Fibroblast of skin of abdomen (primary cell): ENCODE results near the gene BRWD1.

ENCODE experiments used
- DNase-seq: peaks from one replicate; pipeline ENCODE4 v3.0.0-alpha.2; 2013

Gene BRWD1

DNA sequence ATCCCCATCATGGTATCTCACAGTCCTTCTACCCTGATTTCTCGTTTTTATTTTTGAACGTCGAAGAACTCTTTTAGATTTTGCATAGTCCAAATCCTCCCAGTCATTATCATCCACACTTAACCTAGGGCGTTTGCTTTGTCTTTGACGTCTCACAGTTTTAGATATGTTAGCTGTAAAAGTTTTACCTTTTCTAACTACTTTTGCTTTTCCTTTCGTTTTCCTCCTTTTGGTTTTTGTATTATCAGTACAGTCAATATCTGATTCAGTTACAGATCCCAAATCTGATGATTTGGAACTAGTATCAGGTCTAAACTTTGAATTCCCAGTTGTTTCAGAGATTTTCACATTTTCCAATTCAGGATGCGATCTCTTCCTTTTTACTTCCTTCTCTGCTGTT, 117.1 kb downstream of the BRWD1 start:
- no peak for DNase-seq

- DNase-seq = no peak
These were observed 120.1 kb downstream of the BRWD1 start for GRCh38 chr21:39193380-39193779.

DNA sequence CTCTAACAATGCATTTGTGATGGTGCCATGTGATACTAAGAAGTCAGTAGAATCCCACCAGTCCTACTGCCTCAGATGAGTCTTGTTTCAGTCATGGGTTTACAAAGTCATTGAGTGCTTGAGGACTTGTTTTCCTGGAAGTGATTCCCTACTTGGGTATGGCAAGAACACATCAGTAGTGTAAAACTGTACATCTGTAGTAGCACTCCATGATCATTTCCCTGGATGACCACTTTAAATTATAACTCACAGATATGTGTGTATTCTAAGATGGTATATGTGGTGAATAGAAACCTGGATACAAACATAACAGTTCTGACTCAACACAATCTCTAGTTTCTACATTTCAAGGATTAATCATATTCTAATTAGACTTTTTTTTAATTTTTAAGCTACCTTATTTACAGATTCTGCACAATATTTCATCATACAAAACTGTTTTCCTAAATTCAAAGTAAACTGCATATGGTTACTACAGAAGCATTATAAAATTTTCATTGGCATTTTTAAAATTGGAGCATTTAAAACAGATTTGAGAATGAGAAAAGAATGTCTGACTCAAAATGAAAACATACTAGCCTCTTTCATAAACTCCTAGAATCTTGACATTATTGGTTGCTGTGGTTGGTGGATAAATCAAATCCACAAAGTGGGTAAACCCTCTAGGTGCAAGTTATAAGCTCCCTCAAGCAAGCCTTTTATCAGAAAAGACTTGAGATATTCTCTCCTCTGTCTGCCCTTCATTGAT, 123.4 kb downstream of the BRWD1 start:
- DNase-seq = peak; percentile 52

DNA sequence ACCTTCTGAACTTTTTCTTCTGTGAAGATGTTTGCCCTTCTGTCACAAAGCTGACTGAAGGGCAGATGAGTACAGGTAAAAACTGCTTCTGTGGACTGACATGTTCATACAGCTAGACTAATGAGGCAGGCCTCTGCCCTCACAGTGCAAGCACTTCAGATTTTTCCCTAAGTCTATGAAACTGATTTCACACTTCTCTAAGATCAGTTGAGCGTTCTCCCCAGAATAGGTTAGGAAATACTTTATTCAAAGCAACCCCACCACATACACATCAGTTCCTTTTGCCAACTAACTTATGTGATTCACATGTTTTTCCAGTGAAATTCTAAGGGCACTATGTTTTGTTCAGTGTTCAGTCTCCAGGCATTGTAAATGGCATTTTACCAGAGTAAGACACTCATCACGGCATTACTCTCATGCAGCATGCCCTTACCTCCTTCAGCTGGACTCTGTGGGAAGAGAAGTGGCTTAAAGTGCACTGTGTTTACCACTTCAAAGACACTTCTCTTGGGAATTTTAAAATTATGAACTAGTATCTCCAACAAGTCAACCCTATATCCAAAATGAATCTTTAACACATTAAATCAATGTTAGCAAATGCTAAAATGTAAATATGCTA, 124.8 kb downstream of the BRWD1 start:
- DNase-seq = no peak

- DNase-seq = no peak
These were observed 126.3 kb downstream of the BRWD1 start for GRCh38 chr21:39187141-39187540.

- no peak for DNase-seq
These were observed 126.8 kb downstream of the BRWD1 start for GRCh38 chr21:39186676-39187075.

GRCh38 chr21:39185157-39185556, 128.3 kb downstream of the BRWD1 start:
- DNase-seq = no peak

GRCh38 chr21:39184050-39184980, 129.1 kb downstream of the BRWD1 start:
- DNase-seq = no peak

- peak; percentile 94 for DNase-seq
These were observed 130.0 kb downstream of the BRWD1 start, which contains the start of gene PSMG1 for GRCh38 chr21:39183272-39184049. PSMG1 (minus strand) TSS chr21:39183451; CDS start chr21:39183385, 66 bp downstream.

- DNase-seq = no peak
These were observed 130.8 kb downstream of the BRWD1 start for GRCh38 chr21:39182484-39183271.

GRCh38 chr21:39182016-39182415, 131.4 kb downstream of the BRWD1 start:
- DNase-seq = no peak

DNA sequence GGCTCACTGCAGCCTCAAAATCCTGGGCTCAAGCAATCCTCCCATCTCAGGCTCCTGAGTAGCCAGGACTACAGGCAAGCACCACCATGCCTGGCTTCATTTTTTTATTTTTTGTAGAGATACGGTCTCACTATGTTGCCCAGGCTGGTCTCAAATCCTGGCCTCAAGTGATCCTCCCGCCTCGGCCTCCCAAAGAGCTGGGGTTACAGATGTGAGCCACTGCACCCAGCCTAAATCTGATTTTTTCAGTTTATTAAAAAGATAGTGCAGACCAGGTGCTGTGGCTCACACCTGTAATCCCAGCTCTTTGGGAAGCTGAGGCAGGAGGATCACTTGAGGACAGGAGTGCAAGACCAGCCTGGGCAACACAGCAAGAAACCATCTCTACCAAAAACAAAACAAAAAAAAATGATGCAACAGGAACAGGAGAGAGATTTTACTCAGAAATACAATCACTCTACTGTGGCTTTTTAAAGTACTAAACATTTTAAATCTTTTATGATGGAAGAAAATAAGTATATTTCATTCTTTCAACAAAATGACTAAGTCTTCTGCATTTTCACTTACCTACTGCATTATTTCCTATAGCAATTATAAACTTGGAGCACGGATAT, 132.1 kb downstream of the BRWD1 start:
- DNase-seq = no peak

GRCh38 chr21:39180429-39181019, 132.9 kb downstream of the BRWD1 start:
- no peak for DNase-seq

GRCh38 chr21:39178421-39178820, 135.0 kb downstream of the BRWD1 start:
- DNase-seq = no peak

DNA sequence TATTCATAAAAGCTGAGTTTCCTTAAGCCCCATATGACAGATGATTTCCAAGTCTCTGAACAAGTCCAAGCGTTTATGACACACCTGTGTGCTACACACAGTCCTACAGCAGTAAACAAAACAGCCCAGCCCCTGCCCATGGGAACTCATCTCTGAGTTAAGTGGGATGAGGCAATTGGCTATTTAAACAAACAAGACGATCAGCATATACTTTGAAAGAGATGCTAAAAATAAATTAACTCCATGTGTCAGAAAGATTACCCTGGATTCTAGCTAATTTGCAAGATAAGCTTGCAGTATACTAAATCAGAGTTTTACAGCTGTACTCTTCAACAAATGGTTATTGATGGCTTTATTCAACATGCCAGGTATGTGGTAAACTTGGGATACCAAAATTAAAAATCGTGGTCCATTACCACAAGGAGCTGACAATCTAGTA, 137.1 kb downstream of the BRWD1 start:
- DNase-seq = peak; percentile 31

DNA sequence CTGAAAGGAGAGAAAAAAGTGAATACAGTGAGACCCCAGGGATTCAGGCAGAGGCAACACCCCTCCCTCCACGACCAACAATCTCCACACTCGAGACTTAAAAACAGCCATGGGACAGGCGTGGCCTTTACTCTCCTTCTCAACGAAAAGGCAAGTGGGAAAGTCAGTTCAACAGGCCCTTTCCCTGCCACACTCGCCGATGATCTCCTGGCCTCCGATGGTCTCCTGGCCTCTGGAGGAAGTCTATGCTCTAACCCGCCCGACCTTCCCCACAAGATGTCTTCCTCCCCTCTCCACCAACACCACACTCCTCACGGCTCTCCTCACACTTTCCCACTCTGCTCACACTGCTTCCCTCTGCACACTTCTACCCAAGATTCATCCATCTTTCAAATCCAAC, 137.8 kb downstream of the BRWD1 start:
- no peak for DNase-seq

GRCh38 chr21:39175154-39175553, 138.3 kb downstream of the BRWD1 start:
- DNase-seq = peak; percentile 22

GRCh38 chr21:39173716-39174680, 139.4 kb downstream of the BRWD1 start:
- DNase-seq = no peak

GRCh38 chr21:39169906-39170305, 143.5 kb downstream of the BRWD1 start:
- no peak for DNase-seq
